ENCODE measurements around the gene ZBTB17. TPM values are rescaled to one million over a fixed set of nuclear protein-coding genes. Genes with fewer than 3 reads are reported as not detected.

ZBTB17 gene
- total RNA-seq, 1 experiment from 2014 or later, result 32.0 TPM

DNA sequence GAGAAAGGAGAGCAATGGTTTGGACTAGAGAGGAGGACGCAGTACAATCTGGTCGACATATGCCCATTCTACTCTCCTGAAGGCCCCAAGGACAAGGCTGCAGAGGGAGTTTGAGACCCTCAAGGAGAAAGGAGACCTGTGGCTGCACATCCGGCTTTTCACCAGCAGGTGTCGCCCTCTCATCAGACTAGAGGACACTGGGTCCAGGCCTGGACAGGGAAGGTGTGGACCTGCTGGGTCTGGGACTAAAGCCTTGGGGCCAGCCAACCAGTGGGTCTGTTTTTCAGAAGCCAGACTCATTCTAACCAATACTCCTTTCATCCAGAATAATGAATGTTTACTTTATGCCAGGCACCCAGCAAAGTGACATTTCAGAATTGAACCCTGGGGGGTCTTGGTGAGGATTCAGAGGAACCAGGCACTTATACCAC, 33.1 kb upstream of the ZBTB17 start (continued):
- TF ChIP-seq, protein P1, sequence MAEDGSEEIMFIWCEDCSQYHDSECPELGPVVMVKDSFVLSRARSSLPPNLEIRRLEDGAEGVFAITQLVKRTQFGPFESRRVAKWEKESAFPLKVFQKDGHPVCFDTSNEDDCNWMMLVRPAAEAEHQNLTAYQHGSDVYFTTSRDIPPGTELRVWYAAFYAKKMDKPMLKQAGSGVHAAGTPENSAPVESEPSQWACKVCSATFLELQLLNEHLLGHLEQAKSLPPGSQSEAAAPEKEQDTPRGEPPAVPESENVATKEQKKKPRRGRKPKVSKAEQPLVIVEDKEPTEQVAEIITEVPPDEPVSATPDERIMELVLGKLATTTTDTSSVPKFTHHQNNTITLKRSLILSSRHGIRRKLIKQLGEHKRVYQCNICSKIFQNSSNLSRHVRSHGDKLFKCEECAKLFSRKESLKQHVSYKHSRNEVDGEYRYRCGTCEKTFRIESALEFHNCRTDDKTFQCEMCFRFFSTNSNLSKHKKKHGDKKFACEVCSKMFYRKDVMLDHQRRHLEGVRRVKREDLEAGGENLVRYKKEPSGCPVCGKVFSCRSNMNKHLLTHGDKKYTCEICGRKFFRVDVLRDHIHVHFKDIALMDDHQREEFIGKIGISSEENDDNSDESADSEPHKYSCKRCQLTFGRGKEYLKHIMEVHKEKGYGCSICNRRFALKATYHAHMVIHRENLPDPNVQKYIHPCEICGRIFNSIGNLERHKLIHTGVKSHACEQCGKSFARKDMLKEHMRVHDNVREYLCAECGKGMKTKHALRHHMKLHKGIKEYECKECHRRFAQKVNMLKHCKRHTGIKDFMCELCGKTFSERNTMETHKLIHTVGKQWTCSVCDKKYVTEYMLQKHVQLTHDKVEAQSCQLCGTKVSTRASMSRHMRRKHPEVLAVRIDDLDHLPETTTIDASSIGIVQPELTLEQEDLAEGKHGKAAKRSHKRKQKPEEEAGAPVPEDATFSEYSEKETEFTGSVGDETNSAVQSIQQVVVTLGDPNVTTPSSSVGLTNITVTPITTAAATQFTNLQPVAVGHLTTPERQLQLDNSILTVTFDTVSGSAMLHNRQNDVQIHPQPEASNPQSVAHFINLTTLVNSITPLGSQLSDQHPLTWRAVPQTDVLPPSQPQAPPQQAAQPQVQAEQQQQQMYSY (CRISPR knock-in tag; IDR thresholded peaks at IDR 0.05), result no peak

DNA sequence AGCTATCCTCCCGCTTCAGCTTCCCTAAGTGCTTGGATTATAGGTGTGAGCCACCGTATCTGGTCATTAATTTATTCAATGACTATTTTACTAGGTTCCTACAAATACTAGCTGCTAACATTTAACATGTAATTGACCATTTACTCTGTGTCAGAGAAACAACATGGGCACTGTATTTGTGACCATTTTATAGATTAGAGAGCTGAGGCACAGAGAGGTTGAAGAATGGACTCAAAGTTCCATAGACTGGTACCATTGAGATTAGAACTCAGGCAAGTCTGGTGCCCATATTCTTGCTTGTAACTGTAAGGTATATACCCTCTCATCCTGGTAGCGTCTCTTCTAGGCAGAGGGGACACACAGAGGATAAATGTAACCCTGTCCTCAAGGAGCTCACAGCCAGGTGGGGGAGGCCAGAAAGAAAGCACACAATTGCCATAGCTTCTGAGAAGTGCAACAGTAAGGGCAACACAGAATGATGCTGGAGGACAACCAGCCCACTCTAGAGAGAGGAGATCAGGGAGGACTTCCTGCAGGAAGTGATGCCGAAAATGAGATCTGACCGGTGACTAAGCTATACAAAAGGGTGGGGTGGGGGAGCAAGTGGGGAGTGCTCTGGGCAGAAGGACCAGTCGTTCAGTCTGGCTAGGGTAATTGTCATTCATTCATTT, 31.9 kb upstream of the ZBTB17 start:
- ChIA-PET POLR2A (no interaction called here), CTCF (interaction anchor here (0.6 to 3.2 kb wide), 9 partner anchors 10 to 216 kb away, joined by 3 to 24 read pairs (median 7); partner anchors contain the start of gene HSPB7)
- no peaks in the 10 kb centered on the region for H3K36me3 Mint-ChIP-seq
- H3K27ac Mint-ChIP-seq, result peak overlapping the region; percentile 6; the same call in 1 of the 2 replicates
- H3K4me1 Mint-ChIP-seq, result peaks cover 21% of the 10 kb centered on the region
- no peaks in the 10 kb centered on the region for H3K9me3 Mint-ChIP-seq
- H3K4me3 Mint-ChIP-seq, result no peak overlapping the region
- no peaks in the 10 kb centered on the region for H3K27me3 Mint-ChIP-seq (ENCODE audit: low read depth)
- TF ChIP-seq ZNF232 (CRISPR knock-in tag; IDR thresholded peaks at IDR 0.05) (no peak), TEAD1 (CRISPR knock-in tag; IDR thresholded peaks at IDR 0.05) (no peak), GABPB1 (CRISPR knock-in tag; IDR thresholded peaks at IDR 0.05) (no peak), NR2C2 (CRISPR knock-in tag; IDR thresholded peaks at IDR 0.05) (no peak), EMX1 (CRISPR knock-in tag; IDR thresholded peaks at IDR 0.05) (no peak), SP1 (CRISPR knock-in tag; conservative IDR thresholded peaks at IDR 0.05) (no peak), HMGA2 (CRISPR knock-in tag; IDR thresholded peaks at IDR 0.05) (no peak), ESRRA (CRISPR knock-in tag; IDR thresholded peaks at IDR 0.05; ENCODE audit: borderline replicate concordance) (no peak), ATF1 (CRISPR knock-in tag; IDR thresholded peaks at IDR 0.05) (no peak)
- TF ChIP-seq, protein P2, sequence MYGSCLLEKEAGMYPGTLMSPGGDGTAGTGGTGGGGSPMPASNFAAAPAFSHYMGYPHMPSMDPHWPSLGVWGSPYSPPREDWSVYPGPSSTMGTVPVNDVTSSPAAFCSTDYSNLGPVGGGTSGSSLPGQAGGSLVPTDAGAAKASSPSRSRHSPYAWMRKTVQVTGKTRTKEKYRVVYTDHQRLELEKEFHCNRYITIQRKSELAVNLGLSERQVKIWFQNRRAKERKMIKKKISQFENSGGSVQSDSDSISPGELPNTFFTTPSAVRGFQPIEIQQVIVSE (CRISPR knock-in tag; IDR thresholded peaks at IDR 0.05; ENCODE audit: borderline replicate concordance), result no peak
- TF ChIP-seq, protein P3, sequence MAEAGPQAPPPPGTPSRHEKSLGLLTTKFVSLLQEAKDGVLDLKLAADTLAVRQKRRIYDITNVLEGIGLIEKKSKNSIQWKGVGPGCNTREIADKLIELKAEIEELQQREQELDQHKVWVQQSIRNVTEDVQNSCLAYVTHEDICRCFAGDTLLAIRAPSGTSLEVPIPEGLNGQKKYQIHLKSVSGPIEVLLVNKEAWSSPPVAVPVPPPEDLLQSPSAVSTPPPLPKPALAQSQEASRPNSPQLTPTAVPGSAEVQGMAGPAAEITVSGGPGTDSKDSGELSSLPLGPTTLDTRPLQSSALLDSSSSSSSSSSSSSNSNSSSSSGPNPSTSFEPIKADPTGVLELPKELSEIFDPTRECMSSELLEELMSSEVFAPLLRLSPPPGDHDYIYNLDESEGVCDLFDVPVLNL (CRISPR knock-in tag; IDR thresholded peaks at IDR 0.05; ENCODE audit: borderline replicate concordance, low read depth), result no peak
- TF ChIP-seq, protein P4, sequence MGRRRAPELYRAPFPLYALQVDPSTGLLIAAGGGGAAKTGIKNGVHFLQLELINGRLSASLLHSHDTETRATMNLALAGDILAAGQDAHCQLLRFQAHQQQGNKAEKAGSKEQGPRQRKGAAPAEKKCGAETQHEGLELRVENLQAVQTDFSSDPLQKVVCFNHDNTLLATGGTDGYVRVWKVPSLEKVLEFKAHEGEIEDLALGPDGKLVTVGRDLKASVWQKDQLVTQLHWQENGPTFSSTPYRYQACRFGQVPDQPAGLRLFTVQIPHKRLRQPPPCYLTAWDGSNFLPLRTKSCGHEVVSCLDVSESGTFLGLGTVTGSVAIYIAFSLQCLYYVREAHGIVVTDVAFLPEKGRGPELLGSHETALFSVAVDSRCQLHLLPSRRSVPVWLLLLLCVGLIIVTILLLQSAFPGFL (CRISPR knock-in tag; IDR thresholded peaks at IDR 0.05; ENCODE audit: borderline replicate concordance), result no peak
- TF ChIP-seq, protein P5, sequence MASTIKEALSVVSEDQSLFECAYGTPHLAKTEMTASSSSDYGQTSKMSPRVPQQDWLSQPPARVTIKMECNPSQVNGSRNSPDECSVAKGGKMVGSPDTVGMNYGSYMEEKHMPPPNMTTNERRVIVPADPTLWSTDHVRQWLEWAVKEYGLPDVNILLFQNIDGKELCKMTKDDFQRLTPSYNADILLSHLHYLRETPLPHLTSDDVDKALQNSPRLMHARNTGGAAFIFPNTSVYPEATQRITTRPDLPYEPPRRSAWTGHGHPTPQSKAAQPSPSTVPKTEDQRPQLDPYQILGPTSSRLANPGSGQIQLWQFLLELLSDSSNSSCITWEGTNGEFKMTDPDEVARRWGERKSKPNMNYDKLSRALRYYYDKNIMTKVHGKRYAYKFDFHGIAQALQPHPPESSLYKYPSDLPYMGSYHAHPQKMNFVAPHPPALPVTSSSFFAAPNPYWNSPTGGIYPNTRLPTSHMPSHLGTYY (CRISPR knock-in tag; IDR thresholded peaks at IDR 0.05), result no peak
- TF ChIP-seq, protein P6, sequence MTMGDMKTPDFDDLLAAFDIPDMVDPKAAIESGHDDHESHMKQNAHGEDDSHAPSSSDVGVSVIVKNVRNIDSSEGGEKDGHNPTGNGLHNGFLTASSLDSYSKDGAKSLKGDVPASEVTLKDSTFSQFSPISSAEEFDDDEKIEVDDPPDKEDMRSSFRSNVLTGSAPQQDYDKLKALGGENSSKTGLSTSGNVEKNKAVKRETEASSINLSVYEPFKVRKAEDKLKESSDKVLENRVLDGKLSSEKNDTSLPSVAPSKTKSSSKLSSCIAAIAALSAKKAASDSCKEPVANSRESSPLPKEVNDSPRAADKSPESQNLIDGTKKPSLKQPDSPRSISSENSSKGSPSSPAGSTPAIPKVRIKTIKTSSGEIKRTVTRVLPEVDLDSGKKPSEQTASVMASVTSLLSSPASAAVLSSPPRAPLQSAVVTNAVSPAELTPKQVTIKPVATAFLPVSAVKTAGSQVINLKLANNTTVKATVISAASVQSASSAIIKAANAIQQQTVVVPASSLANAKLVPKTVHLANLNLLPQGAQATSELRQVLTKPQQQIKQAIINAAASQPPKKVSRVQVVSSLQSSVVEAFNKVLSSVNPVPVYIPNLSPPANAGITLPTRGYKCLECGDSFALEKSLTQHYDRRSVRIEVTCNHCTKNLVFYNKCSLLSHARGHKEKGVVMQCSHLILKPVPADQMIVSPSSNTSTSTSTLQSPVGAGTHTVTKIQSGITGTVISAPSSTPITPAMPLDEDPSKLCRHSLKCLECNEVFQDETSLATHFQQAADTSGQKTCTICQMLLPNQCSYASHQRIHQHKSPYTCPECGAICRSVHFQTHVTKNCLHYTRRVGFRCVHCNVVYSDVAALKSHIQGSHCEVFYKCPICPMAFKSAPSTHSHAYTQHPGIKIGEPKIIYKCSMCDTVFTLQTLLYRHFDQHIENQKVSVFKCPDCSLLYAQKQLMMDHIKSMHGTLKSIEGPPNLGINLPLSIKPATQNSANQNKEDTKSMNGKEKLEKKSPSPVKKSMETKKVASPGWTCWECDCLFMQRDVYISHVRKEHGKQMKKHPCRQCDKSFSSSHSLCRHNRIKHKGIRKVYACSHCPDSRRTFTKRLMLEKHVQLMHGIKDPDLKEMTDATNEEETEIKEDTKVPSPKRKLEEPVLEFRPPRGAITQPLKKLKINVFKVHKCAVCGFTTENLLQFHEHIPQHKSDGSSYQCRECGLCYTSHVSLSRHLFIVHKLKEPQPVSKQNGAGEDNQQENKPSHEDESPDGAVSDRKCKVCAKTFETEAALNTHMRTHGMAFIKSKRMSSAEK (CRISPR knock-in tag; IDR thresholded peaks at IDR 0.05; ENCODE audit: borderline replicate concordance), result no peak
- ATAC-seq (no peak), DNase-seq (ENCODE audit: low spot score) (no peak)

Measured in WTC11 (cell line).